COLO829 (cell line): ENCODE measurements around the gene SPATA31D1.
A peak's percentile ranks its signal among the peaks of the same experiment; 100 is the strongest.

ENCODE experiments used
- DNase-seq: peaks from one replicate; pipeline ENCODE4 v3.0.0; 2012; ENCODE audit warnings: low spot score

The SPATA31D1 gene

DNA sequence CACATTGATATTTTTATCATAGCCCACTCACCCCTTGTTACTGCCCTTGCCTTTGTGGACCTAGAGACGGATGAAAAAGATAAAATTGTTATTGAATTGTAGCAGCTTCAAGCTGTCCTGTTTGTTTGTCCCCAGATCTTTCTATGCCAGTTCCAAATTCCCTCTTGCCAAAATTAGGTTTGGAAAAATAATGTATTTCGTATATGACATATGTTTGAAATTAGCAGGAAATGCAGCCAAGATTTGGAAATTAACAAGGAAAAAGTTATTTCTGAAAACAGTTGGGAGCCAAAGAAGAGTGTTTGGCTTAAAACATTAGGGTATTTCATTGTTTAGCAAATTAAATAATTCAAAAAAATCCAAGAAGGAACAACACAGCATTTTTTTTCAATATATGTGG, 33.5 kb downstream of the SPATA31D1 start:
- no peak for DNase-seq

DNA sequence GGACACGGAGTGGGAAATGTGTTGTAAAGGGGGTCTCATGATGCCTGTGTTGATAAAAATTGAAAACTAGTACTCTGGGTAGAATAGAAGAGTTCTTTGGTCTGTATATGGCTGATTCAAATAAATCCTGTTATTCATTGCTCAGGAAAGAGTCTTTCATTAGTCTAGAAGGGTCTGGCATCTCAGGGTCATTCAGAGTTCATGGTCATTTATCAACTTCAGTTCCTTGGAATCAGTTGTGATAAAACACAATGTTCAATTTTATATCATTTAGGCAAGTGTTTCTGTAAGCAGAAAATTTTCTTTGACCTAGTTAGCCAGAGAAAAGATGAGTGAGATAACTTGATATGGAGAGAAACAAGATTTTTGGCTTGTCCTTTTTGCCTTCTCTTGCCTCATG, 36.3 kb downstream of the SPATA31D1 start:
- DNase-seq: peak; percentile 21

DNA sequence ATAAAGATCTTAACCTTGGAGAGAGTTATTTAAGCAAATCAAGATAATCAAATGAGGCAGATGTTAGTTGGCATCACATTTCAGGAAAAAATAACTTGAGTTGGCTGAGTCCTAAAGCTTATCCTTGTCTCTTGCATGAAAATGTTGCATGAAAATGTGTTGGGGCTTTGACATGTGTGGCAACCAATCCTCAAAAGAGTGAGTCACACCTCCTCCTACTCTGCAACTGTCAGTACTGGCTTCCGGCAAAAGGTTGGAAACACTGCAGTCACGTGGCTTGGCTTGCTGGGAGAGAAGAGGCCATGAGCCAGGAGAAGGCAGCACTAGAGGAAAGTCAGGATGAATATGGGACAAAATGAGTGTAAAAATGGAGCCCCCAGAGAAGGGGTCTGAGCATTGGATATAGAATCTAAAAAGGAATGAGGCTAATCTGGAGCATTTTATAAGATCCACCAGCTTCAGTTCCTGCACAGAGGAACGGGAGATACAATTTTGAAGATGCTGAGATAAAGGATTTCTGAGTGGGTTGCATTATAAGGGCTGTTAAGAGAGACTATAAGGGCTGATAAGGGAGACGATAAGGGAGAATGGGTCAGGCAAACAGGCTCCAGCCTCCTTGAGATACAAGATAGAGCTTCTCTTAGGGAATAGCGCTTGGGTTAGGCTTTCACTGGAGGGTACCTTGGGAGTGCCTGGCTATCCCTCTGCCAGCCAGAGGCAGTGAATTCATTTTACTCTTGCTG, 43.1 kb downstream of the SPATA31D1 start:
- DNase-seq: peak; percentile 13

DNA sequence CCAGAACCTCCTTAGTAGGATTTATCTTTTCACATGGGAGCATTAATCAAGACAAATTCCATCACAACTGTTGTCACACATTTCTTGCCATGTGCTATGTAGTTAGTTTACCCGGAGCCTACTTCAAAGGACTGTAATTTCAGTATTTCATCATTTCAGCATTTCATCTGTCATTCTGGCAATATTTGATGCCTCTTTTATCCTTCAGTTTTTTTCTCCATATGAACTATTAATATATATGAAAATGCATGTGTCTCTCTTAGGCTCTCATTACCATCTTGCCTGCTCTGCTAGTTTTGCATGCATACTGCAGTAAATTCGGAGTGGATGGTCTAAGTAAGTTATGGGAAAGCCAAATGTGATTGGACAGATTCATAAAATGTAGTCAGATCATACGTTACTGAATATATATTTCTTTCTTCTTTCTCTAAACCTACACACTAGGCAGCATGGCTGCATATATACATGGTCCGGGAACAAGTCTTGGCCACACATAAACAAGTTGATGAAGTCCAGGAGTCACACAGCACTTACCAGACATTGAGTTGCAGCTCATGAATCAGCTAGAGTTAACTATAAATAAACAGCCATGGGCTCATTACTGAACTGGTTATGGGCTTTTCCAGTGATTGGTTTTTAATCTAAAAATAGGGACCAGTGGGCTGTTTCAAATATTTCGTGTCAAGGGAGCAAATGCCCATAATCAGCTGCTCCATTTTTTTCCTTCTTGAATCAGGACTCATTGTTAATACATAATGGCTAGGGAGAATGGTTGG, 46.6 kb downstream of the SPATA31D1 start:
- DNase-seq: no peak

DNA sequence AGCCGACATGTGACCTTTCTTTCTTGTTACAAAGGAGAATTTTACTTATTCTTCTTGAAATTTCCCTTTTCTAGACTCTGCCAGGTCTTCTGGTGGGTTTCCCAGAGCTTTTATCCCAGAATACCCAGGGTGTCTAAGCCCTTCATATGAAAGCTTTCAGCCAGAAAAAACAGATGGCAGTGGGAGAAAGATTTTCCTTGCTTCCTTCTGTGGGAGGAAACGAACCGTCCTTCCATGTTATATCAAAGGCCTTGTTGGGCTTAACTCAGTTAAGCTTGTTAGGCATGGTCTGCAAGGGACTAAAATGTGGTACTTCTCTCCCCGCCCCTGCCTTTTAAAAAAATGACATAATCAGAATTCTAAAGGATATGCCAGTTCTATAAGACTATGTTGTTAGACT, 47.5 kb downstream of the SPATA31D1 start:
- DNase-seq: no peak

DNA sequence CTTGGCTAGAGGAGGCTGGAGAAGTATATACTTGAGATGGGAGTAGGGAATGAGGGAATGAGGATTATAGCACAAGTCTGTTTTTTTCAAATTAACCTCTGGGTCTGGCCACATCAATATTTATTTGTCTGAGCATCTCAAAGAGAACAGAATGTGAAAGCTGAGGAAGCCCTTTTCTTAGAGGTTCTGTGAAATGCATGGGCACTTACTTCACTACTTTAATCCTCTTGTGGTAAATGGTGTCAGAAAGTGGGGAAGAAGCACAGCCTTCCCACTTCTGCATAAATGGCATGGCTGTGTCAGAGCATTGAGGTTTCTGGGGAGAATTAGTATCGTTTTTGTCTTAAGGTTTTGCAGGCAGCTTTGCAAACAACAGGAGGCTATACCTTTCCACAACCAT, 48.6 kb downstream of the SPATA31D1 start:
- DNase-seq: no peak

DNA sequence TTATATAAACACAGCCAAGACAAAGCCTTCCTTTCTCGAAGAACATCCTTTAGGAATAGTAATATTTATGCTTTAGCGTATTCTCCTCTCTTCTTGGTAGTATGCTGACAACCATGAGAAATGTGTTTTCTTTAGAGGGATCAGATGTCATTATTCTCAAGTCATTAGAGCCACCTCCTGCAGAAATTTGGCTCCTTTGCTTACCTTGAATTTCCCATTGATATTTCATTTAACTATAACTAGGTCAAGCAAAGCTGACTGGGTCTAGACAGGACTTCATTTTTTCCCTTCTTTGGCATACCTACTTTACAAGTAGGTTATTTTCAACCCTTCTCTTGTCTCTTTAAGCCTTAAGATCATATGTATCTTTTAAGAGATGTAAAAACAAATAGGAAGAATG, 50.3 kb downstream of the SPATA31D1 start:
- DNase-seq: no peak
